Body of pancreas (tissue), 4 donors: ENCODE measurements around the gene GMPR.

Source experiments
- POLR2A ChIP-seq, 3 donors: fragments of 450-650 bp; IDR thresholded peaks; one replicate each; pipeline ENCODE4 v1.6.1; 2016; ENCODE audit warnings: antibody characterized with exemption in 3 of 3, mild to moderate bottlenecking in 2 of 3
- TF ChIP-seq, protein P1 (sequence below), 7 experiments: fragments of 450-650 bp in 4 of 7; fragments of 200-600 bp in 3 of 7; sonication (generic) in 3 of 7; IDR thresholded peaks; one replicate each; pipeline ENCODE4 v1.5.1; 2016 to 2019; ENCODE audit warnings: antibody characterized with exemption in 7 of 7

DNA sequence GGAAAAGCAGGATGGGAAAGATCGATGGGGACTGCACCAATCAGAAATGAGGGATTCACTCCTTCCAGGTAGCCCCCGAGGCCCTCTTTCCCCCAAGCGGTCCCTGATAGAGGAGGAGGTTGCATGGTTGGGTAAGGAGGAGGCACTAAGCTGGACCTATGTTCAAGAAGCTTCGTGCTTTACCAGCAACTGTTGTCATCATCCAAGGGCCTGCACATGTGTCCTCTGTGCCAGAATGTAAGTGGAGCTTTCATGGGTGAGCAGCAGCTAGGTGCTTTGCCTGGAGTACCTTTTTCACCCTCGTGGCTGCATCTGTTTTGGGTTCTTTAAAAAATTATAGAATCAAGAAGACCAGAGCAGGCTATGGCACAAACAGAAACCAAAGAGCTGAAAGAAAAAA lies 54.0 kb downstream of the GMPR start:
- TF ChIP-seq, protein P1, sequence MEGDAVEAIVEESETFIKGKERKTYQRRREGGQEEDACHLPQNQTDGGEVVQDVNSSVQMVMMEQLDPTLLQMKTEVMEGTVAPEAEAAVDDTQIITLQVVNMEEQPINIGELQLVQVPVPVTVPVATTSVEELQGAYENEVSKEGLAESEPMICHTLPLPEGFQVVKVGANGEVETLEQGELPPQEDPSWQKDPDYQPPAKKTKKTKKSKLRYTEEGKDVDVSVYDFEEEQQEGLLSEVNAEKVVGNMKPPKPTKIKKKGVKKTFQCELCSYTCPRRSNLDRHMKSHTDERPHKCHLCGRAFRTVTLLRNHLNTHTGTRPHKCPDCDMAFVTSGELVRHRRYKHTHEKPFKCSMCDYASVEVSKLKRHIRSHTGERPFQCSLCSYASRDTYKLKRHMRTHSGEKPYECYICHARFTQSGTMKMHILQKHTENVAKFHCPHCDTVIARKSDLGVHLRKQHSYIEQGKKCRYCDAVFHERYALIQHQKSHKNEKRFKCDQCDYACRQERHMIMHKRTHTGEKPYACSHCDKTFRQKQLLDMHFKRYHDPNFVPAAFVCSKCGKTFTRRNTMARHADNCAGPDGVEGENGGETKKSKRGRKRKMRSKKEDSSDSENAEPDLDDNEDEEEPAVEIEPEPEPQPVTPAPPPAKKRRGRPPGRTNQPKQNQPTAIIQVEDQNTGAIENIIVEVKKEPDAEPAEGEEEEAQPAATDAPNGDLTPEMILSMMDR (IDR thresholded peaks at IDR 0.05) = no peak
- no peak for TF ChIP-seq POLR2A (IDR thresholded peaks at IDR 0.05)
